Suprapubic skin (tissue), 4 donors: ENCODE results near the gene PTPRS.

ENCODE experiments used
- POLR2A ChIP-seq, 2 donors: fragments of 450-650 bp; IDR thresholded peaks; one replicate each; pipeline ENCODE4 v1.6.1; 2017; ENCODE audit warnings: antibody characterized with exemption in 2 of 2, mild to moderate bottlenecking in 2 of 2, moderate library complexity in 2 of 2
- POLR2AphosphoS5 ChIP-seq, 3 donors: sonication (generic); formaldehyde crosslinking; IDR thresholded peaks; one replicate each; pipeline ENCODE4 v1.6.1; 2017; ENCODE audit warnings: antibody characterized with exemption in 3 of 3
- TF ChIP-seq, protein P1 (sequence below), 2 donors: fragments of 200-600 bp in 1 of 2; fragments of 450-650 bp in 1 of 2; sonication (generic) in 1 of 2; IDR thresholded peaks; one replicate each; pipeline ENCODE4 v1.5.1; 2016 to 2019; ENCODE audit warnings: antibody characterized with exemption in 2 of 2, mild to moderate bottlenecking in 1 of 2, moderate library complexity in 1 of 2

DNA sequence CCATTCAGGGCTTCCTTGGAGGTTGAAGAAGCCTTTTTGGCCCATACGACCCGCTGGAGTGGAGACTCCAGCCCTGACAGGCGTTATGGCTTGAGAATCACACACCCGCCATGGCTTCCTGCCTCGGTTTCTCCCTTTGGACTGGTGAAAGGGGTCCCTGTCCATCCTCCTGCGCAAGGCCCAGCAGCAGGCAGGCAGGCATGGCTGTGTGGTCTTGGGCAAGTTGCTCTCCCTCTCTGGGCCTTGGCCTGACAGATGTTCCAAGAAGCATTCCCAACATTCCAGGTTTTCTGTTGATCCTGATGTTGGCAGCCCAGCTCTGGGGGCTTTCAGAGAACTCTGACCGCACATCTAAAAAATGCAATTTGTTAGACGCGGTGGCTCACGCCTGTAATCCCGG, 8.1 kb downstream of the PTPRS start:
- TF ChIP-seq POLR2AphosphoS5 (IDR thresholded peaks at IDR 0.05) = no peak
- TF ChIP-seq, protein P1, sequence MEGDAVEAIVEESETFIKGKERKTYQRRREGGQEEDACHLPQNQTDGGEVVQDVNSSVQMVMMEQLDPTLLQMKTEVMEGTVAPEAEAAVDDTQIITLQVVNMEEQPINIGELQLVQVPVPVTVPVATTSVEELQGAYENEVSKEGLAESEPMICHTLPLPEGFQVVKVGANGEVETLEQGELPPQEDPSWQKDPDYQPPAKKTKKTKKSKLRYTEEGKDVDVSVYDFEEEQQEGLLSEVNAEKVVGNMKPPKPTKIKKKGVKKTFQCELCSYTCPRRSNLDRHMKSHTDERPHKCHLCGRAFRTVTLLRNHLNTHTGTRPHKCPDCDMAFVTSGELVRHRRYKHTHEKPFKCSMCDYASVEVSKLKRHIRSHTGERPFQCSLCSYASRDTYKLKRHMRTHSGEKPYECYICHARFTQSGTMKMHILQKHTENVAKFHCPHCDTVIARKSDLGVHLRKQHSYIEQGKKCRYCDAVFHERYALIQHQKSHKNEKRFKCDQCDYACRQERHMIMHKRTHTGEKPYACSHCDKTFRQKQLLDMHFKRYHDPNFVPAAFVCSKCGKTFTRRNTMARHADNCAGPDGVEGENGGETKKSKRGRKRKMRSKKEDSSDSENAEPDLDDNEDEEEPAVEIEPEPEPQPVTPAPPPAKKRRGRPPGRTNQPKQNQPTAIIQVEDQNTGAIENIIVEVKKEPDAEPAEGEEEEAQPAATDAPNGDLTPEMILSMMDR (IDR thresholded peaks at IDR 0.05) = no peak
- no peak for TF ChIP-seq POLR2A (IDR thresholded peaks at IDR 0.05)
